ENCODE measurements around the gene MYO5A. TPM values are rescaled to one million over a fixed set of nuclear protein-coding genes. Genes with fewer than 3 reads are reported as not detected.

Gene MYO5A
- total RNA-seq, 1 experiment from 2014 or later = 17.6 TPM

DNA sequence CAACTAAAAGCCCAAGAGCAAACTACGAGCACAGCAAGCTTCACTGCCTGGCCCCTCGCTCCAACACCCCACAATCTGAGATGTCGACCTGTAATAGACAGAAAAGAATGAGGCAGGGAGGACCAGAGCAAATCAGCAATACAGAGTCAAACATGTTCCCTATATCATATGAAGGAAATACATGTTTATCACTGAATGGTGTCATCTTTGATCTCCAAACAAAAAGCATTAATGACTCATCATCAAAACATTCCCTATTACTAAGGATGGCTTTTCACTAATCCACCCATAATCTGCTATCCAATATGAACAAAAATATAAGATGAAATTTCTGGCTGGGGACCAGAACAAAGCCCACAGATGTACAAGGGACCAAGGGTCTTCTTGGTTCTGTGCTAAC lies 34.7 kb downstream of the MYO5A start:
- H3K9ac ChIP-seq (ENCODE audit: low read length) = no peak overlapping the region
- CTCF ChIA-PET = no interaction called here

More for the DNA sequence above, 34.7 kb downstream of the MYO5A start:
- peaks cover 0 to 22% of the 10 kb centered on the region in 2 experiments; a peak in 3 of 4 replicates for H3K4me1 ChIP-seq (ENCODE audit: control insufficient read depth in 1 of 2, insufficient read depth in 2 of 2, low read length in 2 of 2)
- H3K79me2 ChIP-seq (ENCODE audit: insufficient read depth, low read length) = no peaks in the 10 kb centered on the region
- no peak for DNase-seq (ENCODE audit: low read depth, low spot score)
- no peaks in the 10 kb centered on the region for H3K27me3 ChIP-seq (ENCODE audit: insufficient read depth, low read length)
- H3K4me3 ChIP-seq (replicated peaks in 1 of 2; ENCODE audit: low read depth in 1 of 2, low read length in 2 of 2) = no peak overlapping the region
- RAD21 ChIA-PET (ENCODE audit: low non-redundant PET in 1 of 2, low total read pairs in 2 of 2, uncharacterized antibody in 2 of 2, unreplicated experiment in 2 of 2) = no interaction called here
- H3K9me3 ChIP-seq (ENCODE audit: control insufficient read depth in 1 of 2, insufficient read depth in 1 of 2, low read depth in 1 of 2, low read length in 2 of 2) = no peaks in the 10 kb centered on the region
- no peak overlapping the region for H3K27ac ChIP-seq (ENCODE audit: low read depth, low read length)
- H4K20me1 ChIP-seq (ENCODE audit: insufficient read depth) = no peaks in the 10 kb centered on the region
- BruUV-seq (replicated peaks) = no TSS peak
- H3K4me2 ChIP-seq (ENCODE audit: low read length) = peak overlapping the region; percentile 15; the same call in 1 of the 2 replicates
- intact Hi-C loops (cut with micrococcal nuclease) = no loop called here
- POLR2A ChIA-PET = no interaction called here
- TF ChIP-seq CEBPB (IDR thresholded peaks at IDR 0.05; ENCODE audit: low read depth) (no peak), CBX3 (IDR thresholded peaks at IDR 0.05; ENCODE audit: low read depth) (no peak), YY1 (IDR thresholded peaks at IDR 0.05; ENCODE audit: extremely low read depth, insufficient replicate concordance, low read depth, low read length) (no peak), SIN3A (IDR thresholded peaks at IDR 0.05; ENCODE audit: low read depth) (no peak), ZFX (IDR thresholded peaks at IDR 0.05) (no peak), ELF1 (IDR thresholded peaks at IDR 0.05; ENCODE audit: borderline replicate concordance, low read depth) (no peak), JUND (IDR thresholded peaks at IDR 0.05) (no peak), POLR2AphosphoS5 (IDR thresholded peaks at IDR 0.05; ENCODE audit: low read depth, low read length) (no peak), EZH2 (IDR thresholded peaks at IDR 0.05) (no peak)
- TF ChIP-seq, protein P1, sequence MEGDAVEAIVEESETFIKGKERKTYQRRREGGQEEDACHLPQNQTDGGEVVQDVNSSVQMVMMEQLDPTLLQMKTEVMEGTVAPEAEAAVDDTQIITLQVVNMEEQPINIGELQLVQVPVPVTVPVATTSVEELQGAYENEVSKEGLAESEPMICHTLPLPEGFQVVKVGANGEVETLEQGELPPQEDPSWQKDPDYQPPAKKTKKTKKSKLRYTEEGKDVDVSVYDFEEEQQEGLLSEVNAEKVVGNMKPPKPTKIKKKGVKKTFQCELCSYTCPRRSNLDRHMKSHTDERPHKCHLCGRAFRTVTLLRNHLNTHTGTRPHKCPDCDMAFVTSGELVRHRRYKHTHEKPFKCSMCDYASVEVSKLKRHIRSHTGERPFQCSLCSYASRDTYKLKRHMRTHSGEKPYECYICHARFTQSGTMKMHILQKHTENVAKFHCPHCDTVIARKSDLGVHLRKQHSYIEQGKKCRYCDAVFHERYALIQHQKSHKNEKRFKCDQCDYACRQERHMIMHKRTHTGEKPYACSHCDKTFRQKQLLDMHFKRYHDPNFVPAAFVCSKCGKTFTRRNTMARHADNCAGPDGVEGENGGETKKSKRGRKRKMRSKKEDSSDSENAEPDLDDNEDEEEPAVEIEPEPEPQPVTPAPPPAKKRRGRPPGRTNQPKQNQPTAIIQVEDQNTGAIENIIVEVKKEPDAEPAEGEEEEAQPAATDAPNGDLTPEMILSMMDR (IDR thresholded peaks at IDR 0.05 in 2 of 3, conservative IDR thresholded peaks at IDR 0.05 in 1 of 3; ENCODE audit: borderline replicate concordance in 1 of 3, insufficient read depth in 1 of 3, low read depth in 2 of 3, low read length in 2 of 3) = no peak
- TF ChIP-seq, protein P2, sequence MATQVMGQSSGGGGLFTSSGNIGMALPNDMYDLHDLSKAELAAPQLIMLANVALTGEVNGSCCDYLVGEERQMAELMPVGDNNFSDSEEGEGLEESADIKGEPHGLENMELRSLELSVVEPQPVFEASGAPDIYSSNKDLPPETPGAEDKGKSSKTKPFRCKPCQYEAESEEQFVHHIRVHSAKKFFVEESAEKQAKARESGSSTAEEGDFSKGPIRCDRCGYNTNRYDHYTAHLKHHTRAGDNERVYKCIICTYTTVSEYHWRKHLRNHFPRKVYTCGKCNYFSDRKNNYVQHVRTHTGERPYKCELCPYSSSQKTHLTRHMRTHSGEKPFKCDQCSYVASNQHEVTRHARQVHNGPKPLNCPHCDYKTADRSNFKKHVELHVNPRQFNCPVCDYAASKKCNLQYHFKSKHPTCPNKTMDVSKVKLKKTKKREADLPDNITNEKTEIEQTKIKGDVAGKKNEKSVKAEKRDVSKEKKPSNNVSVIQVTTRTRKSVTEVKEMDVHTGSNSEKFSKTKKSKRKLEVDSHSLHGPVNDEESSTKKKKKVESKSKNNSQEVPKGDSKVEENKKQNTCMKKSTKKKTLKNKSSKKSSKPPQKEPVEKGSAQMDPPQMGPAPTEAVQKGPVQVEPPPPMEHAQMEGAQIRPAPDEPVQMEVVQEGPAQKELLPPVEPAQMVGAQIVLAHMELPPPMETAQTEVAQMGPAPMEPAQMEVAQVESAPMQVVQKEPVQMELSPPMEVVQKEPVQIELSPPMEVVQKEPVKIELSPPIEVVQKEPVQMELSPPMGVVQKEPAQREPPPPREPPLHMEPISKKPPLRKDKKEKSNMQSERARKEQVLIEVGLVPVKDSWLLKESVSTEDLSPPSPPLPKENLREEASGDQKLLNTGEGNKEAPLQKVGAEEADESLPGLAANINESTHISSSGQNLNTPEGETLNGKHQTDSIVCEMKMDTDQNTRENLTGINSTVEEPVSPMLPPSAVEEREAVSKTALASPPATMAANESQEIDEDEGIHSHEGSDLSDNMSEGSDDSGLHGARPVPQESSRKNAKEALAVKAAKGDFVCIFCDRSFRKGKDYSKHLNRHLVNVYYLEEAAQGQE (IDR thresholded peaks at IDR 0.05; ENCODE audit: low read depth) = no peak
- no peak overlapping the region for H2AFZ ChIP-seq (ENCODE audit: low read depth, low read length, poor library complexity, severe bottlenecking)
- ATAC-seq = no peak
- H3K9me2 ChIP-seq (ENCODE audit: insufficient read depth) = no peaks in the 10 kb centered on the region
- H3K36me3 ChIP-seq (ENCODE audit: control insufficient read depth in 1 of 2, insufficient read depth in 2 of 2, low read length in 2 of 2) = no peaks in the 10 kb centered on the region

All from HCT116 (cell line).